HEK293T (cell line): ENCODE measurements around the gene SHH.

Experiments used
- ARNT ChIP-seq: fragments of 450-650 bp; IDR thresholded peaks from 2 replicates; pipeline ENCODE4 v1.6.1; 2017; ENCODE audit warnings: mild to moderate bottlenecking
- BHLHE40 ChIP-seq: fragments of 450-650 bp; IDR thresholded peaks from 2 replicates; pipeline ENCODE4 v1.6.1; 2016; ENCODE audit warnings: mild to moderate bottlenecking, moderate library complexity, borderline replicate concordance
- CTBP1 ChIP-seq: fragments of 450-650 bp; IDR thresholded peaks from 2 replicates; pipeline ENCODE4 v1.6.1; 2016; ENCODE audit warnings: borderline replicate concordance
- FOXA1 ChIP-seq: fragments of 450-650 bp; IDR thresholded peaks from 2 replicates; pipeline ENCODE4 v1.6.1; 2016; ENCODE audit warnings: mild to moderate bottlenecking
- FOXK2 ChIP-seq: fragments of 450-650 bp; IDR thresholded peaks from 2 replicates; pipeline ENCODE4 v1.6.1; 2016; ENCODE audit warnings: mild to moderate bottlenecking
- FOXM1 ChIP-seq: fragments of 450-650 bp; IDR thresholded peaks from 2 replicates; pipeline ENCODE4 v1.6.1; 2017; ENCODE audit warnings: mild to moderate bottlenecking, borderline replicate concordance
- HDGF ChIP-seq: fragments of 450-650 bp; IDR thresholded peaks from 2 replicates; pipeline ENCODE4 v1.6.1; 2017; ENCODE audit warnings: antibody characterized with exemption, borderline replicate concordance
- L3MBTL2 ChIP-seq: fragments of 450-650 bp; conservative IDR thresholded peaks from 2 replicates; pipeline ENCODE4 v1.6.1; 2016; ENCODE audit warnings: mild to moderate bottlenecking
- LEF1 ChIP-seq: fragments of 450-650 bp; IDR thresholded peaks from 2 replicates; pipeline ENCODE4 v1.6.1; 2017; ENCODE audit warnings: mild to moderate bottlenecking, borderline replicate concordance
- NFRKB ChIP-seq: fragments of 450-650 bp; IDR thresholded peaks from 2 replicates; pipeline ENCODE4 v1.6.1; 2016; ENCODE audit warnings: mild to moderate bottlenecking, moderate library complexity
- SP1 ChIP-seq: fragments of 450-650 bp; IDR thresholded peaks from 2 replicates; pipeline ENCODE4 v1.6.1; 2017
- SUZ12 ChIP-seq: fragments of 450-650 bp; IDR thresholded peaks from 2 replicates; pipeline ENCODE4 v1.6.1; 2016; ENCODE audit warnings: mild to moderate bottlenecking
- TARDBP ChIP-seq: fragments of 450-650 bp; IDR thresholded peaks from 2 replicates; pipeline ENCODE4 v1.6.1; 2016
- ZNF384 ChIP-seq: fragments of 450-650 bp; IDR thresholded peaks from 2 replicates; pipeline ENCODE4 v1.6.1; 2016

DNA sequence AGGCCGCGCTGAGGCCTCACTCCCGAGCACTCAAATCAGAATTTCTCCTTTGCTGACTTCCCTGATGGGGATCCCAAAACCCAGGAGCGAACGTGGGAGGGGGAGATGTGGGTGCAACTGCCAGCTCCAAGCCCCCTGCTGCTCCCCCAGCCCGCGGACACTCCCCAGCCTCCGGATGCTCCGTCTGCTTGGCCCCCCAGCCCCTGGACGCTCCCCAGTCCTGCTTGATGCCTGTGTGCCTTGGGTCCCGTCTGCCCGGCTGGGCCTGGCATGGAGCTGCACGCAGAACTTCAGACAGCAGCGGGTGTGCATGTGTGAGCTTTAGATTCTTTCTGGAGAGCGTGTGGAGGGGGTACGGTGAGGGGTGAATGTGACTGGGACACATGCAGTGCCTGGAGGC is 4.7 kb upstream of the SHH start:
- no peak for TF ChIP-seq FOXK2
- no peak for TF ChIP-seq FOXA1
- TF ChIP-seq BHLHE40: no peak
- TF ChIP-seq NFRKB: no peak
- TF ChIP-seq FOXM1: no peak
- TF ChIP-seq HDGF: no peak
- no peak for TF ChIP-seq TARDBP
- no peak for TF ChIP-seq SP1
- TF ChIP-seq L3MBTL2: no peak
- TF ChIP-seq CTBP1: no peak
- TF ChIP-seq LEF1: no peak
- TF ChIP-seq ZNF384: no peak
- no peak for TF ChIP-seq SUZ12
- TF ChIP-seq ARNT: no peak
